H1 (cell line): Measurements from ENCODE around the gene KRTAP10-3. TPM values are rescaled to one million over a fixed set of nuclear protein-coding genes. Genes with fewer than 3 reads are reported as not detected.
A peak's percentile ranks its signal among the peaks of the same experiment; 100 is the strongest.

Experiments
- CTCF ChIA-PET: fragments of 300-600 bp; sonication (Branson Sonifier 250); formaldehyde crosslinking; loops from one replicate; lab custom pipeline; 2021; ENCODE audit not compliant: partially characterized antibody; lab: Charles Lee
- POLR2A ChIA-PET: fragments of 300-600 bp; sonication (Branson Sonifier 250); formaldehyde crosslinking; loops from one replicate; lab custom pipeline; 2021; ENCODE audit warnings: inconsistent platforms; ENCODE audit not compliant: partially characterized antibody; lab: Charles Lee
- DNase-seq, 2 experiments: peaks; one replicate each; pipeline versions ENCODE4 v3.0.0 to v3.0.0-alpha.2; 2010 to 2022; ENCODE audit warnings: low spot score in 2 of 2, low read depth in 1 of 2, mixed read lengths in 1 of 2
- FAIRE-seq: peaks from 2 replicates; lab custom pipeline; 2011; peaks lifted over from hg19 to GRCh38; lab: Jason Lieb, UNC
- H2AFZ ChIP-seq: 2 replicates; pipeline ENCODE4 v1.8.1; 2012; ENCODE audit warnings: low read length, inconsistent platforms
- H2AK5ac ChIP-seq: 2 replicates; pipeline ENCODE4 v1.6.1; 2013; ENCODE audit warnings: low read depth, low read length
- H2BK120ac ChIP-seq: replicated peaks from 2 replicates; pipeline ENCODE3; 2013; ENCODE audit warnings: low read depth, low read length, inconsistent platforms
- H2BK12ac ChIP-seq: 2 replicates; pipeline ENCODE4 v1.6.1; 2013; ENCODE audit warnings: low read depth, low read length
- H2BK15ac ChIP-seq: 2 replicates; pipeline ENCODE4 v1.6.1; 2013; ENCODE audit warnings: low read length
- H2BK20ac ChIP-seq: 2 replicates; pipeline ENCODE4 v1.6.1; 2013; ENCODE audit warnings: low read length
- H2BK5ac ChIP-seq: 2 replicates; pipeline ENCODE4 v1.6.1; 2013; ENCODE audit warnings: low read depth, low read length
- H3K14ac ChIP-seq: 2 replicates; pipeline ENCODE4 v1.6.1; 2013; ENCODE audit warnings: inconsistent platforms; ENCODE audit not compliant: insufficient read length
- H3K18ac ChIP-seq: 2 replicates; pipeline ENCODE4 v1.6.1; 2013; ENCODE audit warnings: low read length; ENCODE audit errors: extremely low read depth
- H3K23ac ChIP-seq: 2 replicates; pipeline ENCODE4 v1.6.1; 2013; ENCODE audit warnings: inconsistent platforms; ENCODE audit not compliant: insufficient read length
- H3K23me2 ChIP-seq: 2 replicates; pipeline ENCODE4 v1.6.1; 2013; ENCODE audit warnings: low read depth, low read length
- H3K27ac ChIP-seq: 2 replicates; pipeline ENCODE4 v1.6.1; 2011; ENCODE audit warnings: low read depth, low read length, inconsistent platforms
- H3K27me3 ChIP-seq, 4 experiments: replicated peaks in 1 of 4; 1 replicate in 1 of 4; 2 replicates in 3 of 4; pipeline versions ENCODE4 v1.6.1 to v1.8.1; 2011 to 2013; ENCODE audit warnings: low read length in 3 of 4, mild to moderate bottlenecking in 3 of 4, inconsistent platforms in 2 of 4, mixed read lengths in 2 of 4, moderate library complexity in 1 of 4; ENCODE audit not compliant: control insufficient read depth in 3 of 4, insufficient read depth in 3 of 4; ENCODE audit errors: extremely low read depth in 1 of 4
- H3K36me3 ChIP-seq, 4 experiments: 2 replicates each; pipeline versions ENCODE4 v1.6.1 to v1.8.1; 2011 to 2013; ENCODE audit warnings: mild to moderate bottlenecking in 4 of 4, low read length in 3 of 4, moderate library complexity in 2 of 4, control low read depth in 1 of 4, inconsistent platforms in 1 of 4; ENCODE audit not compliant: insufficient read depth in 4 of 4, control insufficient read depth in 2 of 4
- H3K4ac ChIP-seq: replicated peaks from 2 replicates; pipeline ENCODE3; 2013; ENCODE audit warnings: low read length, low read depth, mixed read lengths, inconsistent platforms; ENCODE audit not compliant: insufficient read length
- H3K4me1 ChIP-seq, 4 experiments: replicated peaks in 1 of 4; 1 replicate in 1 of 4; 2 replicates in 3 of 4; pipeline versions ENCODE4 v1.6.1 to v1.8.1; 2011 to 2013; ENCODE audit warnings: low read length in 3 of 4, inconsistent platforms in 2 of 4, mixed read lengths in 1 of 4; ENCODE audit not compliant: insufficient read depth in 4 of 4, control insufficient read depth in 3 of 4
- H3K4me2 ChIP-seq, 2 experiments: 2 replicates each; pipeline versions ENCODE4 v1.6.1 to v1.8.1; 2011 to 2013; ENCODE audit warnings: low read depth in 2 of 2, low read length in 2 of 2, control low read depth in 1 of 2, inconsistent platforms in 1 of 2, mild to moderate bottlenecking in 1 of 2; ENCODE audit not compliant: insufficient read depth in 1 of 2
- H3K4me3 ChIP-seq, 4 experiments: fragments of 200-600, 300-600 bp in 1 of 4; sonication (generic), shearing (Covaris generic), sonication (Bioruptor Twin) in 1 of 4; 2 replicates each; pipeline versions ENCODE4 v1.5.1 to v1.8.1; 2011 to 2016; ENCODE audit warnings: low read length in 4 of 4, low read depth in 3 of 4, control low read depth in 2 of 4, inconsistent platforms in 2 of 4, mild to moderate bottlenecking in 2 of 4, mixed read lengths in 1 of 4, moderate library complexity in 1 of 4; ENCODE audit not compliant: insufficient read depth in 2 of 4; ENCODE audit errors: extremely low read depth in 1 of 4
- H3K56ac ChIP-seq: replicated peaks from 2 replicates; pipeline ENCODE3; 2013; ENCODE audit warnings: low read depth, mild to moderate bottlenecking, mixed read lengths, low read length, inconsistent platforms; ENCODE audit not compliant: insufficient read length
- H3K79me1 ChIP-seq: 2 replicates; pipeline ENCODE4 v1.6.1; 2013; ENCODE audit warnings: low read depth, low read length, control low read depth
- H3K79me2 ChIP-seq, 2 experiments: 2 replicates each; pipeline versions ENCODE4 v1.6.1 to v1.8.1; 2012 to 2013; ENCODE audit warnings: low read length in 2 of 2, mild to moderate bottlenecking in 2 of 2, inconsistent platforms in 1 of 2; ENCODE audit not compliant: insufficient read depth in 2 of 2, control insufficient read depth in 1 of 2
- H3K9ac ChIP-seq, 4 experiments: replicated peaks in 1 of 4; 1 replicate in 1 of 4; 2 replicates in 3 of 4; pipeline versions ENCODE4 v1.6.1 to v1.8.1; 2011 to 2013; ENCODE audit warnings: low read depth in 3 of 4, low read length in 3 of 4, control low read depth in 2 of 4, mild to moderate bottlenecking in 2 of 4, moderate library complexity in 2 of 4, inconsistent platforms in 1 of 4; ENCODE audit errors: extremely low read depth in 1 of 4
- H3K9me3 ChIP-seq, 2 experiments: 2 replicates each; pipeline versions ENCODE4 v1.6.1 to v1.8.1; 2012 to 2013; ENCODE audit warnings: mild to moderate bottlenecking in 2 of 2, moderate library complexity in 2 of 2, control low read depth in 1 of 2, inconsistent platforms in 1 of 2, low read depth in 1 of 2, low read length in 1 of 2, mixed read lengths in 1 of 2; ENCODE audit not compliant: insufficient read depth in 2 of 2
- H4K20me1 ChIP-seq, 2 experiments: replicated peaks in 1 of 2; 2 replicates each; pipeline versions ENCODE3 to v1.8.1; 2011 to 2013; ENCODE audit warnings: inconsistent platforms in 2 of 2, low read length in 2 of 2, mild to moderate bottlenecking in 1 of 2; ENCODE audit not compliant: insufficient read depth in 2 of 2, control insufficient read depth in 1 of 2
- H4K5ac ChIP-seq: 2 replicates; pipeline ENCODE4 v1.6.1; 2013; ENCODE audit warnings: low read length, low read depth, mixed read lengths, inconsistent platforms; ENCODE audit not compliant: insufficient read length
- H4K8ac ChIP-seq: 2 replicates; pipeline ENCODE4 v1.8.0; 2013; ENCODE audit warnings: mild to moderate bottlenecking, moderate library complexity, low read length, inconsistent platforms; ENCODE audit not compliant: insufficient read depth; ENCODE audit errors: extremely low read depth
- H4K91ac ChIP-seq: replicated peaks from 2 replicates; pipeline ENCODE3; 2013; ENCODE audit warnings: low read length, mixed read lengths, inconsistent platforms; ENCODE audit not compliant: insufficient read length
- BCL11A ChIP-seq, 2 experiments: IDR thresholded peaks; one replicate each; pipeline ENCODE4 v1.6.1; 2011; ENCODE audit warnings: low read depth in 2 of 2, low read length in 2 of 2, mild to moderate bottlenecking in 2 of 2
- CBX5 ChIP-seq: fragments of 300-800, 300-1000 bp; sonication (generic); IDR thresholded peaks from 2 replicates; pipeline ENCODE4 v1.7.1; 2016; ENCODE audit warnings: antibody characterized with exemption, low read length, low read depth
- CBX8 ChIP-seq: fragments of 300-800, 300-1000 bp; sonication (generic); IDR thresholded peaks from 2 replicates; pipeline ENCODE4 v1.7.1; 2016; ENCODE audit warnings: low read depth, low read length, borderline replicate concordance
- FOSL1 ChIP-seq: IDR thresholded peaks from 2 replicates; pipeline ENCODE4 v1.6.1; 2011; ENCODE audit warnings: mild to moderate bottlenecking, low read depth, low read length, moderate library complexity; ENCODE audit not compliant: insufficient read depth
- JUND ChIP-seq: IDR thresholded peaks from 2 replicates; pipeline ENCODE4 v1.6.1; 2011; ENCODE audit warnings: mild to moderate bottlenecking, improper control_type of control experiment, low read length
- NANOG ChIP-seq: IDR thresholded peaks from 2 replicates; pipeline ENCODE4 v1.6.1; 2011; ENCODE audit warnings: low read length, low read depth, mild to moderate bottlenecking, inconsistent platforms; ENCODE audit not compliant: insufficient read depth, poor library complexity, severe bottlenecking
- RXRA ChIP-seq: IDR thresholded peaks from 2 replicates; pipeline ENCODE4 v1.6.1; 2011; ENCODE audit warnings: low read depth, mild to moderate bottlenecking, low read length, moderate library complexity; ENCODE audit not compliant: insufficient read depth
- SAP30 ChIP-seq: fragments of 300-600 bp; sonication (generic); IDR thresholded peaks from 2 replicates; pipeline ENCODE4 v1.7.1; 2012; ENCODE audit warnings: low read length, moderate library complexity, mild to moderate bottlenecking, inconsistent platforms; ENCODE audit not compliant: insufficient read depth, insufficient replicate concordance
- SIX5 ChIP-seq: IDR thresholded peaks from 2 replicates; pipeline ENCODE4 v1.6.1; 2011; ENCODE audit warnings: mild to moderate bottlenecking, low read depth, low read length
- SP2 ChIP-seq: IDR thresholded peaks from 2 replicates; pipeline ENCODE4 v1.6.1; 2012; ENCODE audit warnings: mild to moderate bottlenecking, low read length, inconsistent platforms
- TCF12 ChIP-seq: IDR thresholded peaks from 2 replicates; pipeline ENCODE4 v1.6.1; 2011; ENCODE audit warnings: low read depth, mild to moderate bottlenecking, low read length
- USF2 ChIP-seq: IDR thresholded peaks from 2 replicates; pipeline ENCODE4 v1.6.1; 2011; ENCODE audit warnings: low read length, improper control_type of control experiment
- WGBS, 2 experiments: shearing (Covaris generic) in 1 of 2; methylation state at CpG; one replicate each; pipeline versions ENCODE4 v1.1.6 to v1.1.7; 2013 to 2015; ENCODE audit warnings: low lambda C conversion rate in 2 of 2, mixed read lengths in 2 of 2, inconsistent platforms in 1 of 2, low coverage in 1 of 2, missing lambda C conversion rate in 1 of 2; ENCODE audit not compliant: insufficient replicate concordance in 2 of 2, insufficient coverage in 1 of 2, insufficient read length in 1 of 2; ENCODE audit errors: extremely low coverage in 1 of 2, missing lambda C conversion rate in 1 of 2; 5-methylcytosine and 5-hydroxymethylcytosine counted together
- polyA plus RNA-seq, 7 experiments: library from polyadenylated mRNA; depleted of rRNA in 3 of 7; stranded (reverse) in 5 of 7; unstranded in 2 of 7; fragments of >200 nt in 5 of 7; fragments of 200-250 nt in 2 of 7; gene quantifications; 1 replicate in 5 of 7; 2 replicates in 1 of 7; 4 replicates in 1 of 7; pipeline versions ENCODE4 v1.2.1 to v1.2.3, GENCODE V29; 2011 to 2013; ENCODE audit warnings: missing spikeins in 2 of 7, mixed read lengths in 2 of 7
- total RNA-seq: library from RNA; stranded (reverse); fragmentation: NEBNext Ultra II Directional; extraction: Animal tissue kit (Norgen Biotek cat#: 25700); gene quantifications from 2 replicates; pipeline ENCODE4 v1.2.1, GENCODE V29; 2021

KRTAP10-3 gene
- total and polyA plus RNA-seq, 2 of the 8 experiments (the other 6 are each of a cell fraction or from before 2014, with no cell fraction given): not detected

DNA sequence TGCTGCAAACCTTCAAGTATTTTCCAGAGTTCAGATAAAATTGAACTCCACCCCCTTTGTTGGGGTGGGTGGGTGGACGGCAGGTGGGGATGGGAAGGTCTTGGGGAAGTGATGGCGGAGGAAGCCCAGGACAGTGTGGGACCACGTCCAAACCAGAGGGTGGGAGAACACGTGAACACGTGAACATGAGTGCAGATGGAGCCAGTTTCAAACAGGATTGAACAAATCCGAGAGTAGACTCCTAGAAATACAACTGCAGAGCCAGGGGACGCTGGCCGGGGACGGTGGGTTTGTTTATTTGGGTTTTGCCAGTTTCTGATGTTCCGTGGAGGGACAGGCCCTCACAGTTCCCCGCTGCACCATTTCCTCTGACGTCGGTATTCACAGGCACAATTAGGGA is 10.2 kb downstream of the KRTAP10-3 start:
- peak overlapping the region; percentile 100 for H2BK12ac ChIP-seq
- peak overlapping the region; percentile 87; the same call in 1 of the 2 replicates for H2BK20ac ChIP-seq
- peaks cover 0 to 4% of the 10 kb centered on the region in 2 experiments; a peak in 1 of 4 replicates for H3K9me3 ChIP-seq
- H3K23ac ChIP-seq: no peak overlapping the region
- no peaks in the 10 kb centered on the region for H3K36me3 ChIP-seq
- no peaks in the 10 kb centered on the region for H3K79me2 ChIP-seq
- H3K4me3 ChIP-seq: no peak overlapping the region
- CTCF ChIA-PET: interaction anchor here (1.0 to 2.3 kb wide), 4 partner anchors 7 to 52 kb away, joined by 3 to 8 read pairs (median 4); no protein-coding TSS in a partner anchor
- H4K8ac ChIP-seq: peak overlapping the region; percentile 81; the same call in 1 of the 2 replicates
- peak overlapping the region; percentile 92 for H3K18ac ChIP-seq
- H3K56ac ChIP-seq: no peak overlapping the region
- H3K27me3 ChIP-seq: no peaks in the 10 kb centered on the region
- no peak overlapping the region for H2AFZ ChIP-seq
- peak overlapping the region in 3 of 4 experiments; percentile 6 to 24 (median 13); a peak in 4 of 7 replicates for H3K9ac ChIP-seq
- no peak overlapping the region for H3K14ac ChIP-seq
- FAIRE-seq (no peak), DNase-seq (peak in 1 of 2 experiments; percentile 41)
- WGBS, 2 experiments: 84% methylated on average over 11 of the region's 13 CpGs; no CpG with 5 or more reads in 1 of the 2 experiments
- H3K79me1 ChIP-seq: no peaks in the 10 kb centered on the region
- peak overlapping the region; percentile 94; the same call in 1 of the 2 replicates for H2BK5ac ChIP-seq
- no peaks in the 10 kb centered on the region for H4K20me1 ChIP-seq
- peak overlapping the region; percentile 94 for H3K4ac ChIP-seq
- peak overlapping the region; percentile 99 for H4K91ac ChIP-seq
- H3K27ac ChIP-seq: peak overlapping the region; percentile 50; the same call in 1 of the 2 replicates
- H4K5ac ChIP-seq: peak overlapping the region; percentile 32
- H2AK5ac ChIP-seq: peak overlapping the region; percentile 97
- H3K23me2 ChIP-seq: no peaks in the 10 kb centered on the region
- peak overlapping the region; percentile 89 for H2BK120ac ChIP-seq
- H2BK15ac ChIP-seq: peak overlapping the region; percentile 81; the same call in 1 of the 2 replicates
- POLR2A ChIA-PET: interaction anchor here (1.6 kb wide), 1 partner anchor 34 kb away, joined by 4 read pairs; no protein-coding TSS in a partner anchor
- H3K4me2 ChIP-seq: peak overlapping the region in 1 of 2 experiments; percentile 61; a peak in 2 of 4 replicates
- peaks cover 9 to 35% (median 17%) of the 10 kb centered on the region in 4 experiments for H3K4me1 ChIP-seq
- no peak for TF ChIP-seq CBX8
- TF ChIP-seq RXRA: no peak
- no peak for TF ChIP-seq CBX5
- no peak for TF ChIP-seq SAP30
- no peak for TF ChIP-seq JUND
- TF ChIP-seq SP2: no peak
- no peak for TF ChIP-seq SIX5
- no peak for TF ChIP-seq USF2
- no peak for TF ChIP-seq NANOG
- TF ChIP-seq FOSL1: no peak
- no peak for TF ChIP-seq BCL11A (IDR thresholded peaks at IDR 0.05; ENCODE audit: low read depth in 2 of 2, low read length in 2 of 2)
- no peak for TF ChIP-seq TCF12
